ENCODE measurements around the gene PIGO.

The PIGO gene

GRCh38 chr9:35102769-35103659 is 6.6 kb upstream of the PIGO start, which contains the start of gene STOML2:
STOML2 (minus strand) TSS chr9:35103131; CDS start chr9:35103094, 37 bp downstream.
- H3K36me3 Mint-ChIP-seq (ENCODE audit: insufficient read depth): peaks cover 21% of the 10 kb centered on the region

GRCh38 chr9:35102465-35102768 is 6.0 kb upstream of the PIGO start:
- Mint-ChIP-seq H3K4me1 (peaks cover 30% of the 10 kb centered on the region), H3K36me3 (ENCODE audit: insufficient read depth) (peaks cover 19% of the 10 kb centered on the region), H3K27ac (ENCODE audit: low read depth) (peak overlapping the region; percentile 89), H3K9me3 (no peaks in the 10 kb centered on the region), H3K27me3 (no peaks in the 10 kb centered on the region), H3K4me3 (peak overlapping the region; percentile 85)
- ATAC-seq (replicated peaks; ENCODE audit: extremely low read depth, poor library complexity, severe bottlenecking) (no peak), DNase-seq (ENCODE audit: low spot score in 2 of 2) (no peak)

More at GRCh38 chr9:35102769-35103659, 6.6 kb upstream of the PIGO start, which contains the start of gene STOML2:
- Mint-ChIP-seq H3K27ac (ENCODE audit: low read depth) (peak within 1 kb of the TSS; percentile 89), H3K4me1 (peaks cover 30% of the 10 kb centered on the region), H3K4me3 (peak within 1 kb of the TSS; percentile 85), H3K9me3 (no peaks in the 10 kb centered on the region), H3K27me3 (no peaks in the 10 kb centered on the region)
- DNase-seq (ENCODE audit: low spot score in 2 of 2) (peak; percentile 84 to 88), ATAC-seq (replicated peaks; ENCODE audit: extremely low read depth, poor library complexity, severe bottlenecking) (peak; percentile 99)

- Mint-ChIP-seq H3K4me3 (peak overlapping the region; percentile 44), H3K4me1 (peaks cover 35% of the 10 kb centered on the region), H3K9me3 (no peaks in the 10 kb centered on the region), H3K27ac (ENCODE audit: low read depth) (no peak overlapping the region), H3K36me3 (ENCODE audit: insufficient read depth) (peaks cover 20% of the 10 kb centered on the region), H3K27me3 (no peaks in the 10 kb centered on the region)
- DNase-seq (ENCODE audit: low spot score in 2 of 2) (no peak), ATAC-seq (replicated peaks; ENCODE audit: extremely low read depth, poor library complexity, severe bottlenecking) (no peak)
These were observed 1.2 kb upstream of the PIGO start for GRCh38 chr9:35097573-35097972.

- no peak for DNase-seq (ENCODE audit: low spot score in 2 of 2)
- no peak overlapping the region for H3K4me3 Mint-ChIP-seq
- peaks cover 20% of the 10 kb centered on the region for H3K4me1 Mint-ChIP-seq
- peaks cover 28% of the 10 kb centered on the region for H3K36me3 Mint-ChIP-seq (ENCODE audit: insufficient read depth)
- no peak overlapping the region for H3K27ac Mint-ChIP-seq (ENCODE audit: low read depth)
- no peaks in the 10 kb centered on the region for H3K9me3 Mint-ChIP-seq
- ATAC-seq (replicated peaks; ENCODE audit: extremely low read depth, poor library complexity, severe bottlenecking): no peak
- H3K27me3 Mint-ChIP-seq: no peaks in the 10 kb centered on the region
These were observed 4.9 kb downstream of the PIGO start for GRCh38 chr9:35091536-35091935.

- DNase-seq (ENCODE audit: low spot score in 2 of 2): no peak
- no peak for ATAC-seq (replicated peaks; ENCODE audit: extremely low read depth, poor library complexity, severe bottlenecking)
- peaks cover 13% of the 10 kb centered on the region for H3K4me1 Mint-ChIP-seq
- no peak overlapping the region for H3K4me3 Mint-ChIP-seq
- peaks cover 17% of the 10 kb centered on the region for H3K36me3 Mint-ChIP-seq (ENCODE audit: insufficient read depth)
- no peaks in the 10 kb centered on the region for H3K9me3 Mint-ChIP-seq
- no peaks in the 10 kb centered on the region for H3K27me3 Mint-ChIP-seq
- no peak overlapping the region for H3K27ac Mint-ChIP-seq (ENCODE audit: low read depth)
These were observed 7.0 kb downstream of the PIGO start for GRCh38 chr9:35089434-35089833.

GRCh38 chr9:35085078-35085477 is 11.3 kb downstream of the PIGO start:
- DNase-seq (ENCODE audit: low spot score in 2 of 2) (no peak), ATAC-seq (replicated peaks; ENCODE audit: extremely low read depth, poor library complexity, severe bottlenecking) (peak; percentile 80)
- H3K9me3 Mint-ChIP-seq: no peaks in the 10 kb centered on the region
- no peaks in the 10 kb centered on the region for H3K27me3 Mint-ChIP-seq
- H3K4me3 Mint-ChIP-seq: no peak overlapping the region
- H3K4me1 Mint-ChIP-seq: peaks cover 9% of the 10 kb centered on the region
- H3K36me3 Mint-ChIP-seq (ENCODE audit: insufficient read depth): peaks cover 16% of the 10 kb centered on the region
- H3K27ac Mint-ChIP-seq (ENCODE audit: low read depth): no peak overlapping the region

- Mint-ChIP-seq H3K4me3 (peak within 1 kb of the TSS; percentile 92), H3K27me3 (no peaks in the 10 kb centered on the region), H3K9me3 (no peaks in the 10 kb centered on the region), H3K27ac (ENCODE audit: low read depth) (peak within 1 kb of the TSS; percentile 74), H3K36me3 (ENCODE audit: insufficient read depth) (peaks cover 5% of the 10 kb centered on the region), H3K4me1 (peaks cover 31% of the 10 kb centered on the region)
- DNase-seq (ENCODE audit: low spot score in 2 of 2) (peak; percentile 46 to 53), ATAC-seq (replicated peaks; ENCODE audit: extremely low read depth, poor library complexity, severe bottlenecking) (peak; percentile 92)
These were observed 16.7 kb downstream of the PIGO start, which contains the start of gene FANCG for GRCh38 chr9:35079426-35080341. FANCG (minus strand) TSS chr9:35079942; CDS start chr9:35079524, 418 bp downstream.

- Mint-ChIP-seq H3K9me3 (no peaks in the 10 kb centered on the region), H3K27me3 (no peaks in the 10 kb centered on the region), H3K4me1 (peaks cover 31% of the 10 kb centered on the region), H3K36me3 (ENCODE audit: insufficient read depth) (peaks cover 5% of the 10 kb centered on the region), H3K4me3 (peak overlapping the region; percentile 92), H3K27ac (ENCODE audit: low read depth) (no peak overlapping the region)
- DNase-seq (ENCODE audit: low spot score in 2 of 2): no peak
- no peak for ATAC-seq (replicated peaks; ENCODE audit: extremely low read depth, poor library complexity, severe bottlenecking)
These were observed 17.4 kb downstream of the PIGO start for GRCh38 chr9:35079041-35079425.

- Mint-ChIP-seq H3K36me3 (ENCODE audit: insufficient read depth) (peaks cover 7% of the 10 kb centered on the region), H3K9me3 (no peaks in the 10 kb centered on the region), H3K27ac (ENCODE audit: low read depth) (no peak overlapping the region), H3K4me1 (peaks cover 37% of the 10 kb centered on the region), H3K4me3 (peak overlapping the region; percentile 92), H3K27me3 (no peaks in the 10 kb centered on the region)
- no peak for DNase-seq (ENCODE audit: low spot score in 2 of 2)
- ATAC-seq (replicated peaks; ENCODE audit: extremely low read depth, poor library complexity, severe bottlenecking): no peak
These were observed 18.3 kb downstream of the PIGO start for GRCh38 chr9:35078066-35078465.

- H3K36me3 Mint-ChIP-seq (ENCODE audit: insufficient read depth): peaks cover 10% of the 10 kb centered on the region
- peaks cover 42% of the 10 kb centered on the region for H3K4me1 Mint-ChIP-seq
- ATAC-seq (replicated peaks; ENCODE audit: extremely low read depth, poor library complexity, severe bottlenecking): no peak
- H3K4me3 Mint-ChIP-seq: no peak overlapping the region
- no peak for DNase-seq (ENCODE audit: low spot score in 2 of 2)
- no peaks in the 10 kb centered on the region for H3K9me3 Mint-ChIP-seq
- H3K27ac Mint-ChIP-seq (ENCODE audit: low read depth): no peak overlapping the region
- H3K27me3 Mint-ChIP-seq: no peaks in the 10 kb centered on the region
These were observed 19.5 kb downstream of the PIGO start for GRCh38 chr9:35076848-35077247.

- H3K4me1 Mint-ChIP-seq: peaks cover 53% of the 10 kb centered on the region
- no peaks in the 10 kb centered on the region for H3K27me3 Mint-ChIP-seq
- H3K4me3 Mint-ChIP-seq: no peak overlapping the region
- peaks cover 14% of the 10 kb centered on the region for H3K36me3 Mint-ChIP-seq (ENCODE audit: insufficient read depth)
- no peak overlapping the region for H3K27ac Mint-ChIP-seq (ENCODE audit: low read depth)
- no peaks in the 10 kb centered on the region for H3K9me3 Mint-ChIP-seq
- DNase-seq (ENCODE audit: low spot score in 2 of 2) (no peak), ATAC-seq (replicated peaks; ENCODE audit: extremely low read depth, poor library complexity, severe bottlenecking) (no peak)
These were observed 21.0 kb downstream of the PIGO start for GRCh38 chr9:35075358-35075757.

GRCh38 chr9:35074791-35075190 is 21.6 kb downstream of the PIGO start:
- H3K36me3 Mint-ChIP-seq (ENCODE audit: insufficient read depth): peaks cover 11% of the 10 kb centered on the region
- H3K27ac Mint-ChIP-seq (ENCODE audit: low read depth): no peak overlapping the region
- H3K27me3 Mint-ChIP-seq: no peaks in the 10 kb centered on the region
- no peak for ATAC-seq (replicated peaks; ENCODE audit: extremely low read depth, poor library complexity, severe bottlenecking)
- H3K4me1 Mint-ChIP-seq: peaks cover 53% of the 10 kb centered on the region
- no peaks in the 10 kb centered on the region for H3K9me3 Mint-ChIP-seq
- DNase-seq (ENCODE audit: low spot score in 2 of 2): no peak
- no peak overlapping the region for H3K4me3 Mint-ChIP-seq

Measured in central memory CD8-positive, alpha-beta T cell (primary cell).